Sigmoid colon (tissue), 7 donors: ENCODE data around the gene XPNPEP2. TPM values are rescaled to one million over a fixed set of nuclear protein-coding genes. Genes with fewer than 3 reads are reported as not detected.

ENCODE experiments used
- DNase-seq: peaks from one replicate; pipeline ENCODE4 v3.0.0-alpha.2; 2019
- H3K27ac ChIP-seq, 4 donors: fragments of 200-600 bp; sonication (generic); one replicate each; pipeline ENCODE4 v1.5.1; 2016 to 2019; ENCODE audit warnings: mild to moderate bottlenecking in 1 of 4
- H3K27me3 ChIP-seq, 3 donors: fragments of 200-600 bp; sonication (generic); one replicate each; pipeline ENCODE4 v1.5.1; 2019; ENCODE audit warnings: mild to moderate bottlenecking in 1 of 3
- H3K36me3 ChIP-seq, 4 donors: fragments of 200-600 bp; sonication (generic); one replicate each; pipeline ENCODE4 v1.5.1; 2016 to 2019
- H3K4me1 ChIP-seq, 4 donors: fragments of 200-600 bp; sonication (generic); one replicate each; pipeline ENCODE4 v1.5.1; 2017 to 2019
- H3K4me3 ChIP-seq, 4 donors: fragments of 200-600 bp; sonication (generic); one replicate each; pipeline ENCODE4 v1.5.1; 2017 to 2019; ENCODE audit warnings: mild to moderate bottlenecking in 2 of 4, moderate library complexity in 1 of 4
- H3K9me3 ChIP-seq, 4 donors: fragments of 200-600 bp in 3 of 4; sonication (generic) in 3 of 4; one replicate each; pipeline versions ENCODE4 v1.5.1 to v1.6.1; 2013 to 2019
- CTCF ChIP-seq, 4 experiments: fragments of 450-650 bp in 3 of 4; fragments of 200-600 bp in 1 of 4; IDR thresholded peaks; one replicate each; pipeline ENCODE4 v1.5.1; 2016 to 2019; ENCODE audit warnings: antibody characterized with exemption in 4 of 4, mild to moderate bottlenecking in 3 of 4, moderate library complexity in 2 of 4
- EP300 ChIP-seq, 4 donors: sonication (generic); formaldehyde crosslinking; IDR thresholded peaks; one replicate each; pipeline ENCODE4 v1.6.1; 2017; ENCODE audit warnings: antibody characterized with exemption in 4 of 4
- POLR2A ChIP-seq, 2 donors: fragments of 450-650 bp; IDR thresholded peaks; one replicate each; pipeline ENCODE4 v1.6.1; 2016; ENCODE audit warnings: antibody characterized with exemption in 2 of 2, mild to moderate bottlenecking in 2 of 2, moderate library complexity in 2 of 2
- POLR2AphosphoS5 ChIP-seq, 4 donors: sonication (generic); formaldehyde crosslinking; IDR thresholded peaks; one replicate each; pipeline ENCODE4 v1.6.1; 2017; ENCODE audit warnings: antibody characterized with exemption in 4 of 4
- WGBS, 2 donors: extraction: QIAGEN DNeasy Blood & Tissue Kit; methylation state at CpG; one replicate each; pipeline ENCODE4 v1.1.7; 2013; 5-methylcytosine and 5-hydroxymethylcytosine counted together
- intact Hi-C: fragments of 100-400 bp; cut with DNase I; formaldehyde crosslinking; loops from one replicate; pipeline ENCODE4 v1.15.1; 2023
- polyA plus RNA-seq, 3 donors: library from polyadenylated mRNA; stranded (reverse); fragments of 200-250 nt; gene quantifications; one replicate each; pipeline ENCODE4 v1.2.3, GENCODE V29; 2013
- total RNA-seq, 4 donors: library from RNA; depleted of rRNA; stranded (reverse); fragments of >200 nt; gene quantifications; one replicate each; pipeline ENCODE4 v1.1.0, GENCODE V29; 2016
- donor health status: healthy with polysubstance abuse.
- donor health status: Bipolar disorder and iron deficiency.
- donor health status: healthy.

XPNPEP2 gene
- total and polyA plus RNA-seq, 7 donors: 1.8 to 11.1 (median 3.3) TPM

GRCh38 chrX:129755779-129756650 lies 17.2 kb downstream of the XPNPEP2 start:
- Histone ChIP-seq H3K4me1 (no peaks in the 10 kb centered on the region), H3K4me3 (no peak overlapping the region), H3K9me3 (no peaks in the 10 kb centered on the region), H3K27me3 (no peaks in the 10 kb centered on the region), H3K27ac (no peak overlapping the region), H3K36me3 (no peaks in the 10 kb centered on the region)
- intact Hi-C loops: no loop called here
- WGBS, 2 donors: 60 to 79% methylated on average over 18 of the region's 18 CpGs
- TF ChIP-seq POLR2A (IDR thresholded peaks at IDR 0.05): no peak
- TF ChIP-seq CTCF (IDR thresholded peaks at IDR 0.05): no peak
- no peak for TF ChIP-seq EP300 (IDR thresholded peaks at IDR 0.05)
- TF ChIP-seq POLR2AphosphoS5 (IDR thresholded peaks at IDR 0.05): no peak
- no peak for DNase-seq

- intact Hi-C loops: no loop called here
- Histone ChIP-seq H3K4me1 (no peaks in the 10 kb centered on the region), H3K9me3 (no peaks in the 10 kb centered on the region), H3K27ac (no peak overlapping the region), H3K36me3 (no peaks in the 10 kb centered on the region), H3K4me3 (no peak overlapping the region), H3K27me3 (no peaks in the 10 kb centered on the region)
- TF ChIP-seq POLR2AphosphoS5 (IDR thresholded peaks at IDR 0.05) (no peak), CTCF (IDR thresholded peaks at IDR 0.05) (no peak), EP300 (IDR thresholded peaks at IDR 0.05) (no peak), POLR2A (IDR thresholded peaks at IDR 0.05) (no peak)
- whole genome bisulfite sequencing, 2 donors: 44 to 60% methylated on average over 14 of the region's 14 CpGs
- DNase-seq: no peak
Observed at GRCh38 chrX:129759576-129760061, 20.8 kb downstream of the XPNPEP2 start.

GRCh38 chrX:129760155-129760554 lies 21.4 kb downstream of the XPNPEP2 start:
- Histone ChIP-seq H3K4me3 (no peak overlapping the region), H3K27ac (no peak overlapping the region), H3K9me3 (no peaks in the 10 kb centered on the region), H3K27me3 (no peaks in the 10 kb centered on the region), H3K4me1 (no peaks in the 10 kb centered on the region), H3K36me3 (no peaks in the 10 kb centered on the region)
- TF ChIP-seq POLR2AphosphoS5 (IDR thresholded peaks at IDR 0.05) (no peak), POLR2A (IDR thresholded peaks at IDR 0.05) (no peak), CTCF (IDR thresholded peaks at IDR 0.05) (no peak), EP300 (IDR thresholded peaks at IDR 0.05) (no peak)
- 68 to 71% methylated on average over 9 of the region's 9 CpGs for WGBS, 2 donors
- intact Hi-C loops: no loop called here
- DNase-seq: no peak

GRCh38 chrX:129760981-129761380 lies 22.2 kb downstream of the XPNPEP2 start:
- H3K27me3 ChIP-seq: no peaks in the 10 kb centered on the region
- H3K36me3 ChIP-seq: no peaks in the 10 kb centered on the region
- intact Hi-C loops: no loop called here
- no peak for DNase-seq
- WGBS, 2 donors: 92 to 93% methylated on average over 6 of the region's 6 CpGs
- no peak overlapping the region for H3K4me3 ChIP-seq
- TF ChIP-seq EP300 (IDR thresholded peaks at IDR 0.05) (no peak), POLR2A (IDR thresholded peaks at IDR 0.05) (no peak), POLR2AphosphoS5 (IDR thresholded peaks at IDR 0.05) (no peak), CTCF (IDR thresholded peaks at IDR 0.05) (no peak)
- H3K27ac ChIP-seq: no peak overlapping the region
- H3K4me1 ChIP-seq: no peaks in the 10 kb centered on the region
- no peaks in the 10 kb centered on the region for H3K9me3 ChIP-seq
